Right cardiac atrium (tissue), 5 donors: ENCODE measurements around the gene PHYHD1. TPM values are rescaled to one million over a fixed set of nuclear protein-coding genes. Genes with fewer than 3 reads are reported as not detected.
A peak's percentile ranks its signal among the peaks of the same experiment; 100 is the strongest.

Experiments
- ATAC-seq, 2 donors: fragments of 200-7000 bp; cut with Tn5 transposase; one replicate each; pipeline versions ENCODE4 v1.8.0 to v1.9.1; 2020; ENCODE audit warnings: moderate library complexity in 2 of 2, mild to moderate bottlenecking in 1 of 2
- DNase-seq, 3 donors: peaks; one replicate each; pipeline ENCODE4 v3.0.0-alpha.2; 2020
- H3K27ac ChIP-seq: one replicate; pipeline ENCODE4 v1.5.1; 2013; ENCODE audit warnings: mild to moderate bottlenecking, low read length, control low read depth, moderate library complexity
- H3K27me3 ChIP-seq: one replicate; pipeline ENCODE4 v1.6.1; 2013; ENCODE audit not compliant: control insufficient read depth, insufficient read depth
- H3K4me1 ChIP-seq: one replicate; pipeline ENCODE4 v1.6.1; 2013; ENCODE audit warnings: low read length; ENCODE audit not compliant: control insufficient read depth, insufficient read depth
- H3K4me3 ChIP-seq: one replicate; pipeline ENCODE4 v1.5.1; 2013; ENCODE audit warnings: low read length, control low read depth
- H3K9me3 ChIP-seq: one replicate; pipeline ENCODE4 v1.6.1; 2013; ENCODE audit warnings: low read length; ENCODE audit not compliant: control insufficient read depth
- WGBS: extraction: QIAGEN DNeasy Blood & Tissue Kit; methylation state at CpG from one replicate; pipeline ENCODE4 v1.1.7; 2013; 5-methylcytosine and 5-hydroxymethylcytosine counted together
- intact Hi-C, 4 donors: fragments of 100-400 bp; cut with DNase I; formaldehyde crosslinking; loops; one replicate each; pipeline versions ENCODE4 v1.11.0 to v1.14.0; 2022 to 2023
- polyA plus RNA-seq: library from polyadenylated mRNA; stranded (reverse); fragments of 200-250 nt; gene quantifications from one replicate; pipeline ENCODE4 v1.2.3, GENCODE V29; 2013
- total RNA-seq, 4 donors: library from RNA; stranded (reverse); fragmentation: NEBNext Ultra II Directional; extraction: Animal tissue kit (Norgen Biotek cat#: 25700); gene quantifications; one replicate each; pipeline ENCODE4 v1.2.1, GENCODE V29; 2021
- donor health status: healthy with polysubstance abuse.
- donor health status: DM: no; HTN: yes; CAD: no.
- donor health status: DM: no; HTN: no; CAD: no.
- donor health status: DM: no; HTN: yes; CAD: no; lungs with severe emphysema.
- donor health status: DM: yes; HTN: yes; CAD: no.

PHYHD1 gene
- total and polyA plus RNA-seq, 5 donors, result 30.4 to 64.4 (median 38.8) TPM

DNA sequence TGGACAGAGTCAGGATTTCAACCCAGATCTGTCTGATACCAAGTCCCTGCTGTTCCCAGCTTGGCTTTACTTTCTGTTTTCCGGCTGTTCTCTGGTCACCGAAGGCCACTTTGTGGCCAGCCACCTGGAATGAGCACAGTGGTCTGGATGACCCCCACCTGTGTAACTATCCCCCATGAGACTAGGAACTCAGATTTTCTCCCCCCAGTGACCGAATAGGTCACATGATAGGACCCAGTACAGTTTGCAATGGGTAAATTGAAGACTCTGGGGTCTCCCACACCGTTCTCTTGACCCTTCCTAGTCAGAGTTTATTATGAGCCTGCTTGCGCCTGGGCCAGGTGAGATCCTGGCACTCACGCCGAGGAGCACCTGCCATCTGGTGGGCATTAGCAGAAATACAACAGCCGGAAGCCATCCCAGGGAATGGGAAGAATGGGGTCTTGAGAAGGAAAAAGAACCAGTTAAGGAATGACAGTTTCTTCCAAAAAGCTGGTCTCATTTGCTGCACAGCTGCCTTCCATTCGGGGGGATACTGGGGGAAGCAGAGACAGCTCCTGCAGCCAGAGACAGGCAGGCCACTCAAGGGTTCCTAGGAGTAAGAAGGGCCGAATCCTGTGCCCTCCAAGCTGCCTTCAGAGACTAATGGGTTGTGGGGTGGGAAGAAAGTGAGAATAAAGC is 7.1 kb downstream of the PHYHD1 start:
- Histone ChIP-seq H3K9me3 (no peaks in the 10 kb centered on the region), H3K4me1 (no peaks in the 10 kb centered on the region), H3K4me3 (no peak overlapping the region), H3K27me3 (no peaks in the 10 kb centered on the region), H3K27ac (no peak overlapping the region)
- DNase-seq, result peak in 1 of 3 donors; percentile 73
- WGBS, result 31% methylated on average over 10 of the region's 10 CpGs
- intact Hi-C loops, result loop anchor here (2.0 to 5.0 kb wide), 2 partner anchors 65 to 66 kb away; no protein-coding TSS in a partner anchor
- peak; percentile 71 to 75 for ATAC-seq

DNA sequence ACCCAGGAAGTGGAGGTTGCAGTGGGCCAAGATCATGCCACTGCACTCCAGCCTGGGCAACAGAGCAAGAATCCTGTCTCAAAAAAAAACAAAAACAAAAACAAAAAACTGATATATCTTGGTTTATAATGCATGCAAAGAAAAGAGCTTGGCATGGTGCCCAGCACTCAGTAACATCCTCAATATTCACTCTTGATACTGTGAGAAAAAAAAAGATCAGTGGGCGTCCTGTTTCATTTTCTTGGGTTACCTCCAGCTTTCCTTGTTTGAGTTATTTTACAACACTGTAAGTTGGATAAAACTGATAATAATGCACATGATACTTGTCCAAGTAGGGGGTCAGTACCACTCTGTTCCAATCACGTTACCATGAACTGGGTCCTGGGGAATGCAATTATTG is 7.8 kb downstream of the PHYHD1 start:
- no peak overlapping the region for H3K27ac ChIP-seq
- no peaks in the 10 kb centered on the region for H3K9me3 ChIP-seq
- DNase-seq (peak in 1 of 3 donors; percentile 16), ATAC-seq (no peak)
- H3K4me3 ChIP-seq, result no peak overlapping the region
- intact Hi-C loops, result loop anchor here (2.0 to 5.0 kb wide), 2 partner anchors 66 kb away; no protein-coding TSS in a partner anchor
- no peaks in the 10 kb centered on the region for H3K4me1 ChIP-seq
- WGBS, result 76% methylated on average over 2 of the region's 2 CpGs
- no peaks in the 10 kb centered on the region for H3K27me3 ChIP-seq

DNA sequence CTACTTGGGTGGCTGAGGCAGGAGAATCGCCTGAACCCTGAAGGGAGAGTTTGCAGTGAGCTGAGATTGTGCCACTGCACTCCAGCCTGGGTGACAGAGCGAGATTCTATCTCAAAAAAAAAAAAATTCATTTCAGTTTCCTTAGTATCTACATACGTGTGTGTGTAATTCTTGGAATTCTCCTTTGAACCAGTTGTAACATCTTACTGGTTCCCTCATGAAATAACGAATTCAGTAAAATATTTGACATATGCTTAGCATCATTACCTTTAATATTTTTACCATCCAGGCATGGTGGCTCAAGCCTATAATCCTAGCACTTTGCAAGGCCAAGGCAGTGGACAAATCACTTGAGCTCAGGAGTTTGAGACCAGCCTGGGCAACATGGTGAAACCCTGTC is 8.8 kb downstream of the PHYHD1 start:
- Histone ChIP-seq H3K27ac (no peak overlapping the region), H3K4me1 (no peaks in the 10 kb centered on the region), H3K9me3 (no peaks in the 10 kb centered on the region), H3K4me3 (no peak overlapping the region), H3K27me3 (no peaks in the 10 kb centered on the region)
- intact Hi-C loops, result loop anchor here (2.0 to 5.0 kb wide), 2 partner anchors 67 kb away; no protein-coding TSS in a partner anchor
- WGBS, result 92% methylated on average over 4 of the region's 4 CpGs
- DNase-seq (no peak), ATAC-seq (no peak)

GRCh38 chr9:128933731-128934130 is 12.9 kb downstream of the PHYHD1 start:
- intact Hi-C loops, result no loop called here
- no peaks in the 10 kb centered on the region for H3K4me1 ChIP-seq
- WGBS, result 83% methylated on average over 5 of the region's 5 CpGs
- H3K27ac ChIP-seq, result no peak overlapping the region
- no peaks in the 10 kb centered on the region for H3K27me3 ChIP-seq
- ATAC-seq (no peak), DNase-seq (no peak)
- H3K9me3 ChIP-seq, result no peaks in the 10 kb centered on the region
- no peak overlapping the region for H3K4me3 ChIP-seq

DNA sequence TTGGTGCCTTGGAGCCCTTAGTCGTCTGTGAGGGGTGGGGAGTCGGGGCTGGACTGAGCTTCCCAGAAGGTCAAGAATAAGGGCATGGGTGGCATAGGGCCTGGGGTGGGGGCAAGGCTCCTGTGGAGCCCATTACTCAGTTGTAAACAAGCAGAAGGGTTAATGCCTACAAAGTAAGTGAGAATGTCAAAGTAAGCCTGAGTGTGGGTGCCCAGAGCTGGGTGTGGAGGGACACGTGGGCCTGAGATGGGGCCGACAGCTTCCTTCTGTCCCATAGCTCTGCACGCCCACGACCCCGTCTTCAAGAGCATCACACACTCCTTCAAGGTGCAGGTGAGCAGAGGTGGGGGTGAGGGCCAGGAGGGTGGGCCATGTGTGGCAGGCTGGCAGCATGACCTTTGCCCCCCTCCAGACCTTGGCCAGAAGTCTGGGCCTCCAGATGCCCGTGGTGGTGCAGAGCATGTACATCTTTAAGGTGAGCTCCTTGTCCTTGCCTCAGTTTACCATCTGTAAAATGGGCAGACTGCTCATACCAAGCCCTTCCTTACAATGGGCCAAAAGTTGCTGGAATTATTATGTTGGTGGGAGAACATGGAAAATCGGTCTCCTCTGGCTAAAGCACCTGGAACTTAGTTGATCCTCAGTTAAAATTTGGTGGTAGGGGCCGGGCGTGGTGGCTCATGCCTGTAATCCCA is 15.5 kb downstream of the PHYHD1 start:
- DNase-seq (peak in 1 of 3 donors; percentile 18), ATAC-seq (no peak)
- Histone ChIP-seq H3K9me3 (no peaks in the 10 kb centered on the region), H3K4me3 (no peak overlapping the region), H3K27me3 (no peaks in the 10 kb centered on the region), H3K4me1 (no peaks in the 10 kb centered on the region), H3K27ac (no peak overlapping the region)
- intact Hi-C loops, result no loop called here
- WGBS, result 88% methylated on average over 11 of the region's 11 CpGs

GRCh38 chr9:128937310-128938165 is 16.8 kb downstream of the PHYHD1 start:
- Histone ChIP-seq H3K27me3 (no peaks in the 10 kb centered on the region), H3K4me1 (no peaks in the 10 kb centered on the region), H3K9me3 (no peaks in the 10 kb centered on the region), H3K27ac (no peak overlapping the region), H3K4me3 (no peak overlapping the region)
- 93% methylated on average over 9 of the region's 9 CpGs for WGBS
- intact Hi-C loops, result no loop called here
- no peak for ATAC-seq
- DNase-seq, result no peak

DNA sequence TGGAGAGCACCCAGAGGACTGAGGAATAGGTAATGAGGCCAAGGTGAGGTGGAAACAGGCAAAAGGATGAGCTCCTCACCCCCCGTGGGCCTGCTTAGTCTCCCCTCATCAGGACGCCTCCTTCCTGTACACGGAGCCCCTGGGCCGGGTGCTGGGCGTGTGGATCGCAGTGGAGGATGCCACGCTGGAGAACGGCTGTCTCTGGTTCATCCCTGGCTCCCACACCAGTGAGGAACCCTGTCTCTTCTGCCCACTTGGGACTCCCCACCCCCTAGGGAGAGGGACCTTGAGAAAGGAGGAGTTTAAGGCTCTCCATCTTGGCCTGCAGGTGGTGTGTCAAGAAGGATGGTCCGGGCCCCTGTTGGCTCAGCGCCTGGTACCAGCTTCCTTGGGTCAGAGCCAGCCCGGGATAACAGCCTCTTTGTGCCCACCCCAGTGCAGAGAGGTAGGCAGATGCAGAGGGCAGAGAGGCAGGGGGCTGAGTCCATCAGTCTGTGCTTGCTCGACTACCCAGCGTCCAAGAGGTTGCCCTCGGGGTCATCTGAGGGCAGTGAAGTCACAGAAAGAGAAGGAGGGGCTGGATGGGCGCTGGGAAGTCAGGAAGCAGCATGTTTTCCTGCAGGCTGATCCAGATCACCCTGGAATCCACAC is 19.6 kb downstream of the PHYHD1 start:
- 59% methylated on average over 15 of the region's 15 CpGs for WGBS
- H3K27me3 ChIP-seq, result no peaks in the 10 kb centered on the region
- H3K27ac ChIP-seq, result no peak overlapping the region
- no peaks in the 10 kb centered on the region for H3K4me1 ChIP-seq
- no peaks in the 10 kb centered on the region for H3K9me3 ChIP-seq
- peak; percentile 28 to 45 for ATAC-seq
- peak in 1 of 3 donors; percentile 73 for DNase-seq
- no peak overlapping the region for H3K4me3 ChIP-seq
- intact Hi-C loops, result no loop called here

DNA sequence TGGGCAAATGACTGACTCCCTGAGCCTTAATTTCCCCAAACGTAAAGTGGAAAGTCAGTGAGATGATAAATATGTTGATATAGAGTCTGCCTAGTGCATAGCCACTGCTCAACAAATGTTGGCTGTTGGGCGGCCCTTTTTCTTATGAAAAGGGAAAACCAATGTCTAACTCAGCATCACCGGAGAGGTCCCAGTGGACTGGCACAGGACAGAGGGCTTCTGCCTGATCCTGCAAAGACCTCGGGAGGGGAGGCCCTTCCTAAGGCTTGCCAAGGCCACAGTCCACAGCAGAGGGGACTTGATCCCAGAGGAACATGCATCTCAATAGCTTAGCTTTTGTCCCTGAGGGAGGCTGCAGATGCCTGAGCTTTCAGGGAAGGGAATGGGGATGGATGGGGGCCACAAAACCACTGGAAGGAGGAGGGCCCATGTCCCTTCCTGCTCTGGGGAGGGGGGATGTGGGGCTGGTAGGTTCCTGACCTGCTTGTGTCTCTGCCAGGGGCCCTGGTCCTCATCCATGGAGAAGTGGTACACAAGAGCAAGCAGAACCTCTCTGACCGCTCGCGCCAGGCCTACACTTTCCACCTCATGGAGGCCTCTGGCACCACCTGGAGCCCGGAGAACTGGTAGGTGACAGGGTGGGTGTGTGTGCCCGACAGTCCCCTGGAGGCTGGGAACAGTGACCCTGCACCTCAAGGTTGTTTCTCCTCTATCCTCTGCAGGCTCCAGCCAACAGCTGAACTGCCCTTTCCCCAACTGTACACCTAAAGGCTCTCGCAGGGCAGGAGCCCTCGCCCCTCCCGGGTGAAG is 20.4 kb downstream of the PHYHD1 start:
- peaks cover under 1% of the 10 kb centered on the region for H3K4me1 ChIP-seq
- H3K27me3 ChIP-seq, result no peaks in the 10 kb centered on the region
- H3K27ac ChIP-seq, result no peak overlapping the region
- no peak overlapping the region for H3K4me3 ChIP-seq
- DNase-seq (no peak), ATAC-seq (no peak)
- WGBS, result 80% methylated on average over 12 of the region's 12 CpGs
- no peaks in the 10 kb centered on the region for H3K9me3 ChIP-seq
- intact Hi-C loops, result no loop called here

DNA sequence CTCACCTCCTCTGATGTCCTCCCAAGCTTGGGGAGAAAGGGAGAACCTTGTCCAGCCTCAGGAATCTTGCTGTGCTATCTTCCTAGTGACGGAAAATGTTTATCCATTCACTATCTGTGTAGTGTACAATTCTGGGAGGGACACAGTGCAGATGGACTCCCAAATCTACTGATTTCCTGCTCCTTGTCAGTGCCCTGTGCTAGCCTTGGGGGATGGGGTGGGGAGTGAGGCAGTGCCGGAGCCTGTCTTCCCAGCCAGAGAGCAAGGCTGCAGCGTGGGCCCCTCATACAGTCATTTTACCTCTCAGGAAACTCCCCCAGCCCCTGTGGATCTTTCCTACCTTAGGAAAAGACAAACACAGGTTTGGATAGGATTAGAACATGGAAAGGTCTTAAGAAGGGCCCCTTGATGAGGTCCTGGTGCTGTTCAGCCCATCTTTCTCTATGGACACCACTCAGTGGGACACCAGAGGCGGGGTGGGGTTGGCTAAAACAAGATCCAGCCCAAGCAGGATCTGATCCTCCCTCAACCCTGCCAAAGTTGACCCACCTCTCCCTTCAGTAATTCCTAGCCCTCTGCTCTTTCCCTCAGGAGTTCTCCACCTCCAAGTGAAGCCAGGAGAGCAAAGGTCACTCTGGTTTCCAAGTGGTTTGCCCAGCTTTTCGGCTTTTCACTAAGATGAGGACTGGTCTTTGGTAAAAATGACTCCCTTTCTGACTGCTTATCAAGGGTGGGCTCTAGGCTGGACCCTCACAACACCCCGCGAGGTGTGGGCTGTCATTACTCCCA is 23.2 kb downstream of the PHYHD1 start:
- ATAC-seq (no peak), DNase-seq (no peak)
- no peak overlapping the region for H3K27ac ChIP-seq
- peaks cover 7% of the 10 kb centered on the region for H3K4me1 ChIP-seq
- no peak overlapping the region for H3K4me3 ChIP-seq
- no peaks in the 10 kb centered on the region for H3K27me3 ChIP-seq
- 87% methylated on average over 7 of the region's 7 CpGs for WGBS
- H3K9me3 ChIP-seq, result no peaks in the 10 kb centered on the region
- intact Hi-C loops, result no loop called here
